GM18951 (cell line): ENCODE results near the gene SUV39H1.
A peak's percentile ranks its signal among the peaks of the same experiment; 100 is the strongest.
"Not testable (repeated sequence)": the region's sequence is repeated elsewhere in the genome, so short reads cannot be mapped to it uniquely, and the experiment has no call there.

Source experiments
- POLR2A ChIP-seq: IDR thresholded peaks from 4 replicates; pipeline ENCODE4 v1.6.1; 2011; ENCODE audit warnings: mild to moderate bottlenecking; ENCODE audit not compliant: insufficient read length, insufficient read depth; ENCODE audit errors: extremely low read depth
- in situ Hi-C: fragments of 300-500 bp; cut with MboI; formaldehyde crosslinking; loops from one replicate; pipeline ENCODE4 v1.12.0; 2022; ENCODE audit warnings: low sequenced_read_pairs, mixed read lengths, inconsistent platforms; ENCODE audit not compliant: unreplicated experiment

The SUV39H1 gene

GRCh38 chrX:48696301-48696908, at the start of gene SUV39H1:
Gene SUV39H1 (plus strand): TSS chrX:48696734. CDS start chrX:48696785, 51 bp downstream.
- peak; percentile 82 for TF ChIP-seq POLR2A

GRCh38 chrX:48648336-48648751, 48.2 kb upstream of the SUV39H1 start:
- TF ChIP-seq POLR2A = no peak
- in situ Hi-C loops = no loop called here

More at GRCh38 chrX:48696301-48696908, at the start of gene SUV39H1:
- in situ Hi-C loops = no loop called here

- in situ Hi-C loops = no loop called here
- no peak for TF ChIP-seq POLR2A
Observed at GRCh38 chrX:48649102-48649501, 47.4 kb upstream of the SUV39H1 start.

GRCh38 chrX:48652055-48652579, 44.4 kb upstream of the SUV39H1 start:
- in situ Hi-C loops = not testable (repeated sequence)

- in situ Hi-C loops = not testable (repeated sequence)
Observed at GRCh38 chrX:48654746-48655145, 41.8 kb upstream of the SUV39H1 start.

- in situ Hi-C loops = not testable (repeated sequence)
Observed at GRCh38 chrX:48659686-48660085, 36.8 kb upstream of the SUV39H1 start.

- TF ChIP-seq POLR2A = no peak
- in situ Hi-C loops = no loop called here
Observed at GRCh38 chrX:48663241-48663640, 33.3 kb upstream of the SUV39H1 start.

- no peak for TF ChIP-seq POLR2A
- in situ Hi-C loops = no loop called here
Observed at GRCh38 chrX:48664156-48664555, 32.4 kb upstream of the SUV39H1 start.

- in situ Hi-C loops = no loop called here
- no peak for TF ChIP-seq POLR2A
Observed at GRCh38 chrX:48665991-48666390, 30.5 kb upstream of the SUV39H1 start.

- in situ Hi-C loops = no loop called here
- TF ChIP-seq POLR2A = no peak
Observed at GRCh38 chrX:48666649-48667048, 29.9 kb upstream of the SUV39H1 start.

GRCh38 chrX:48667509-48667908, 29.0 kb upstream of the SUV39H1 start:
- TF ChIP-seq POLR2A = no peak
- in situ Hi-C loops = no loop called here

- in situ Hi-C loops = not testable (repeated sequence)
Observed at GRCh38 chrX:48668187-48668586, 28.3 kb upstream of the SUV39H1 start.

- in situ Hi-C loops = no loop called here
- TF ChIP-seq POLR2A = peak; percentile 70
Observed at GRCh38 chrX:48676106-48676892, 20.2 kb upstream of the SUV39H1 start.

GRCh38 chrX:48676893-48677270, 19.7 kb upstream of the SUV39H1 start:
- in situ Hi-C loops = no loop called here
- no peak for TF ChIP-seq POLR2A
